Fibroblast of peridontal ligament (primary cell): ENCODE data around the gene ATP6V0A4.
"Not testable (repeated sequence)": the region's sequence is repeated elsewhere in the genome, so short reads cannot be mapped to it uniquely, and the experiment has no call there.

Experiments
- DNase-seq: peaks from one replicate; pipeline ENCODE4 v3.0.0-alpha.2; 2010; ENCODE audit errors: extremely low read depth

Gene ATP6V0A4

DNA sequence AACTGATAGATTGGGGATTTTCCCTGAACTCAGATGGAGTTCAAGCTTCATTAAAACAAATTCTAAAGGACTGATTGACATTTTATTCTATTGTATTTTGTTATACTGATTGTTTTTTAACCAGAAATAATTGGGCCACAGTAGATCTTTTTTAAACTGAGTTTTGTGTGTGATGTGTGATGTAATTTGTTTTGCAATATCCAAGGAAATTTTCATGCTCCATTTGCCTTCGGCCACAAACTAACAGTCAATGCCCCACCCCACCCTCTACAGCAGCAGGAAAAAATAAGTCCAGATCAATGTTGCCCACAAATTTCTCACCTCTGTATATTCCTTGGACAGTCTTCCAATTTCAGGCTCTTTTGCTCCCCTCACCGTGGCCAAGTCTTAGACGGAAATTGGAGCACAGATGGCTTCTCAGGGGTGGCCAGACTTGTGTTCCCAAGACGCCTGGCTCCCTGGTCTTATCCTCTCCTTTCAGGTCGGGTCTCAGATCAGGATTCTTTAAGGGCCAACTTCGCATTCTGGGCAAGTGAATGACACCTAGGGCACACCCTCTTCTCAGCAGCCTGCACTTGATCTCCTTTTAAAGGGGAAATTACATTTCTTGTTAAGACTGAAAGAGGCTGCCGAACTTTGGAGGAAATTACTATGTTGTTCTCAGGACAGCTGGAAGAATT is 97.0 kb downstream of the ATP6V0A4 start, which contains the start of gene SVOPL:
SVOPL (minus strand) TSS at position 506 of the 680 bp plus-strand sequence. CDS start 22,317 bp downstream, outside the sequence.
- DNase-seq, result no peak

DNA sequence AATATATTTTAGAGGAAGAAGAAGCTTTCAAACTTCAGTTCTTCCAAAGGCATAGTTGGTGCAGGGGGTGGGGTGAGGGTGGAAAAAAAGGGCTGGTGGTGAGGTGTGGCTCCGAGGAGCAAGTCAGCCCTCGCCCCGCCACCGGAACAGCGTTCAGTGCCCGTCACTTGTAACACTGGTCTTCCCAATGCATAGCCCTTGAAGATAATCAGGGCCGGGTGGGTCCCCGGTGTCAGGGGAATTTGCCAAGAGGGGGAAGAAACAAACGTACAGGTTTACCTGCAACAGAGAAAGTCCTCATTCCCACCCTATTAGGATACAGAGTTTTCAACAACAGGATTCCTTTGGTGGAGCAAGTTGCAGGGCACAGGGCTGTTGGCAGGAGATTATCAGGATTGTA is 98.3 kb downstream of the ATP6V0A4 start:
- no peak for DNase-seq

DNA sequence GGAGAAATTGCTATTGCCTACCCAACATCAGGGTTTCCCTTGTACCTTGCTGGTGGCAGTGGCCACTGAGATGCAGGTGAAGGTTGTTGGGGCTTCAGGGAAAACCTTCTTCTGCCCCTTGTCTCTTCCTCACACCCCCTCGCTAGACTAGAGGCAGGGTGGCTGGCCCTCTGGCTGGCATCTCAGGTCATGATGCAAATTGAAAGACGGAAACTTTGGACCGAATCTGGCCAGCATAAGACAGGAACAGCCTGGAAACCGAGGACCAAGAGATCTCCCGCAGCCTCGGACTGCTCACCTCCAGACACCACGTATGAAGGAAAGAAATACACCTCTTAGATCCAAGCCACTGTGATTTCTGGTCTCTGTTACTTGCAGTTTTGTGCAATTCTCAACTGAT is 99.7 kb downstream of the ATP6V0A4 start:
- DNase-seq, result no peak

DNA sequence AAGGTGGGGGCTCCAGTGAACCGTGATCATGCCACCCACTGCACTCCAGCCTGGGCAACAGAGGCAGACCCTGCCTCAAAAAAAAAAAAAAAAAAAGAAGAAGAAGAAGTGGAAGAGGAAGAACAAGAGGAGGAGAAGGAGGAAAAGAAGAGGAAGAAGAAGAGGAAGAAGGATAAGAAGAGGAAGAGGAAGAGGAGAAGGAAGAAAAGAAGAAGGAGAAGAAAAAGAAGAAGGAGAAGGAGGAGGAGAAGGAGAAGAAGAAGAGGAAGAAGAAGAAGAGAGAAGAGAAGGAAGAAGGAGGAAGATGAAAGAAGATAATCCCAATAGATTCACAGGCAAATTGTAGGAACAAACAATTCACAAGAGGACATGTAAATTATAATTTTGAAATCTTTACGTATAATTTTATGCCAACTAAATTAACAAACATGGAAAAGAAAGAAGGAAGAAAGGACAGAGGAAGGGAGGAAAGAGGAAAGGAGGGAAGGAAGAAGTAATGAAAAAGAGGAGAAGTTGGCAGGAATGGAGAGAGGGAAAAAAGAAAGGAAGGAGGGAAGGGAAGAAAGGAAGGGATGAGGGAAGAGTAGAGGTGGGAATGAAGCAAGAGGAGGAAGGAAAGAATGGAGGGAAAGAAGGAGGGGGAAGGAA is 100.3 kb downstream of the ATP6V0A4 start:
- DNase-seq, result no peak

DNA sequence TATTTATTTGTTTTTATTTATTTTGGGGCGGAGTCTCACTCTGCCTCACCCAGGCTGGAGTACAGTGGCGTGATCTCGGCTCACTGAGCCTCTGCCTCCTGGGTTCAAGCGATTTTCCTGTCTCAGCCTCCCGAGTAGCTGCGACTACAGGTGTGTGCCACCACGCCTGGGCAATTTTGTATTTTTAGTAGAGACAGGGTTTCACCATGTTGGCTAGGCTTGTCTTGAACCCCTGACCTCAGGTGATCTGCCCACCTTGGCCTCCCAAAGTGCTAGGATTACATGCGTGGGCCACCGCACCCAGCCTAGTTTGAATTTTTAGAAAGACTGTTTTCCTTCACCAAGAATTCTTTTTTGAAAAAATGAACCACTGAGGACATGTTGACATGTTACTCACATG is 102.2 kb downstream of the ATP6V0A4 start:
- DNase-seq, result not testable (repeated sequence)

DNA sequence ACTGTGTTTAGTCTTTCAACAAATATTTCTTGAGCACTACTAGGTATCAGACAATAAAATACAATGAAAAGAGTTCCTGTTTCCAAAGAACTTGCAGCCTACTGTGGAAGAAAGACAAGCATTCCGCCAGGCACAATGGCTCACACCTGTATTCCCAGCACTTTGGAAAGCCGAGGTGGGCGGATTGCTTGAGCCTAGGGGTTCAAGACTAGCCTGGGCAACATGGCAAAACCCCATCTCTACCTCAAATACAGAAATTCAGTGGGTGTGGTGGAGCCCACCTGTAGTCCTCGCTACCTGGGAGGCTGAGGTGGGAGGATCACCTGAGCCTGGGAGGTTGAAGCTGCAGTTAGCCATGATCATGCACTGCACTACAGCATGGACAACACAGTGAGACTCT is 102.9 kb downstream of the ATP6V0A4 start:
- no peak for DNase-seq

DNA sequence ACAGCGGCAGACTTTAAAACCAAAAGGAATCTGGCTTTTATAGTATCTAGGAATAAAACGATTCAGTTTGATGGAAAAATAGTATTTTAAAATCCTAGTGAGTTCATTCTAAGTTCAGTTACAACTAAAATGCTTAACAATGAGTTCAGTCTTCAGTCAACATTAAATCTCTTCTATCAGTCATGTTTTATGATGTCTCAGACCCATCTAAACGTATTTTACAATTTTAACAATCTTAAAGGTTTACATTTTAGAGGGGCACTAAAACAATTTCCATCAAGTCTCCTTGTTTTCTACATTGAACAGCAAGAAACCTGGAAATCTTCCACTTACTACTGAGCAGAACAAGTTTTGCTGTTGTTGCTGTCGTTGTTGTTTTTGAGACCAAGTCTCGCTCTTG is 106.8 kb downstream of the ATP6V0A4 start:
- no peak for DNase-seq

DNA sequence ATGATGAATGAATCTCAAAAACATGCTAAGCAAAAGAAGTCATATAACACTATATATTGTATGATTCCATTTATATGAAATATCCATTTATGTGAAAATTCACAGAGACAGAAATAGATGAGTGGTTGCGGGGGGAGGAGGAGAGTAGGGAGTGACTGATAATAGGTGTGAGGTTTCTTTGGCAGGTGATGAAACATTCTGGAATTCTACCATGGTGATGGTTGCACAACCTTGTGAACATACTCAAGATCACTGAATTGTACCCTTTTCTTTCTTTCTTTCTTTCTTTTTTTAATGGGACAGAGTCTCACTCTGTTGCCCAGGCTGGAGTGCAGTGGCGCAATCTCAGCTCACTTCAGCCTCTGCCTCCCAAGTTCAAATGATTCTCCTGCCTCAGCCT is 107.5 kb downstream of the ATP6V0A4 start:
- DNase-seq, result no peak

DNA sequence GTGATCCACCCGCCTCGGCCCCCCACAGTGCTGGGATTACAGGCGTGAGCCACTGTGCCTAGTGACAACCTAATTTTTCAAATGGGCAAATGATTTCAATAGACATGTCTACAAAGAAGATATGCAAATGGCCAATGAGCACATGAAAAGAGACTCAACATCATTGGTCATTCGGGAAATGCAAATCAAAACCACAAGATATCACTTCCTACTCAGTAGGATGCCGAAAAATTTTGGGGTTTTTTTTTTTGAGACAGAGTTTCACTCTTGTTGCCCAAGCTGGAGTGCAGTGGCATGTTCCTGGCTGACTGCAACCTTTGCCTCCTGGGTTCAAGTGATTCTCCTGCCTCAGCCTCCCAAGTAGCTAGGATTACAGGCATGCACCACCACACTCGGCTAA is 110.0 kb downstream of the ATP6V0A4 start:
- DNase-seq, result not testable (repeated sequence)

DNA sequence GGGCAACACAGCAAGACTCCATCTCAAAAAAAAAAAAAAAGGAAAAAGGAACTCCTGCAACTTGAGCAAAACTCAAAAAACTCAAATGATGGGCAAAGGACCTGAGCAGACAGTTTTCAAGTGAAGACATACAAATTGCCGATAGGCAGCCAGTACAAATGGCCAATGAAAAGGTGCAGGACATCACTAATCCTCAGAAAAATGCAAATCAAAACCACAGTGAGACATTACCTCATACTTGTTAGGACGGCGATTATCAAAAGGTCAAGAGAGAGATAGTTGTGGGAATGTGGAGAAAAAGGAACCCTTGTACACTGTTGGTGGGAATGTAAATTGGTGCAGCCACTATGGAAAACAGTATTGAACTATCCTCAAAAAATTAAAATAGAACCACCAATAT is 113.7 kb downstream of the ATP6V0A4 start:
- DNase-seq, result no peak

DNA sequence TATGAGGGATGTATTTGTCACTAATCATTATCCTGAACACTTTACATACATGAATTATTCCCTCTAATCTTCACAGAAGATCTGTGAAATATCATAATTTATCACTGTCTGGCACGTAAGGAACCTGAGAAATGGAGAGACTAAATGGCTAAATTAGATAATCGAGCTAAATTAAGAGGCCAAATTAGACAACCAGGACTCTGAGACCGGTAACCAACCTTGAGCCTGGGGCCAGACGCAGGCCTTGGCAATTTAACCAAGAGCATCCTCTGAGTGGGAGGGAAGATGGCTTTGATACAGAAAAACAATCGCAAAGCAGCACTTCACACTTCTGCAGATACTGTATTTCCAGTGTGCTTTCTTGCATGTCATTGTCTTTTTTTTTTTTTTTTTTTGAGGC is 118.2 kb downstream of the ATP6V0A4 start:
- DNase-seq, result no peak

DNA sequence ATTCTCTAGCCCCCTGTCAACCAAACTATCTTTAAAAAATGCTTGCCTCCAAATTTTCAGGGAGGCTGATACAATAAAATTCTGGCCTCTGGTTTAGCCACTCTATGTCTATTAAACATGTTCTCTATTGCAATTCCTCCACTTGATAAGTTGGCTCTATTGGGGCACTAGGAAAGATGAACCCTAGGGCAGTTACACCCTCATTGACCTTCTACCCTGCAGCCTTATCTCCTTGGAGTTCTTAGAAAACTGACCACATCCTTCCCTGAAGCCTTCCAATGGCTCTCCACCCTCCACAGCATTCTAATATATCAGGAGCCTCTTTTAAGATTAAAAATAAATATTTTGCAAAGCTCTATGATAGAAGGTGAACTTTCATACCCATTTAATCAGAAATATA is 127.4 kb downstream of the ATP6V0A4 start:
- DNase-seq, result no peak

DNA sequence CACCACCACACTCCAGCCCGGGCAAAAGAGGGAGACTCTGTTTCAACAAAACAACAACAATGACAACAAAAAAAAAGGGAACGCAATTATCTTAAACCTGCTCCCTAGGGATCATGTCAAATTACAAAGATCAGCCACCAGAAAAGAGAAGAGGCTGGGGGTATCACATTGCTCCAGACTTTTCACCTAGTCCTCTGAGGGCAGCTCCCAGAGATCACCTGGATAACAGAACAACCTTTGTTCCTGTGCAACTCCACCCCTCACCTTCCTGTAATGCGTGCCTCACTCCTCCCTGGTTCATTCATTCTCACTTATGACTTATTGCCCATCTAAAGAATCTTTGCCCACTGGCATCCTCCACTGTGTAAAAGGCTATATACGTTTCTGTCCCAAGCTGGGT is 128.6 kb downstream of the ATP6V0A4 start:
- no peak for DNase-seq

DNA sequence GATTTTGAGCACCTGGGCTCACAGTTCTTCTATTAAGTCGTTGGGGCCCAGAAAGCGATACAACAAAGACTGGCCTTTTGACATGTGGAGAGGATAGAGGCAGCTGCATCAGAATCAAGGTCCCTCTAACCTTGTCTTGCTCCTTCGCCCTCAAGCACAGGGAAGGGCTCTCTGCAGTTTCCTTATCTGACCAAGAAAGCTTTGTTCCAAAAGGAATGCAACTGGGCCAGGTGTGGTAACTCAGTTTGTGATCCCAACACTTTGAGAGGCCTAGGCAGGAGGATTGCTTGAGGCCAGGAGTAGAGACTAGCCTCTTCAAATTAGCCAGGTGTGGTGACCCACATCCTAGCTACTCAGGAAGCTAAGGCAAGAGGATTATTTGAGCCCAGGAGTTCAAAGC is 129.1 kb downstream of the ATP6V0A4 start:
- DNase-seq, result no peak

DNA sequence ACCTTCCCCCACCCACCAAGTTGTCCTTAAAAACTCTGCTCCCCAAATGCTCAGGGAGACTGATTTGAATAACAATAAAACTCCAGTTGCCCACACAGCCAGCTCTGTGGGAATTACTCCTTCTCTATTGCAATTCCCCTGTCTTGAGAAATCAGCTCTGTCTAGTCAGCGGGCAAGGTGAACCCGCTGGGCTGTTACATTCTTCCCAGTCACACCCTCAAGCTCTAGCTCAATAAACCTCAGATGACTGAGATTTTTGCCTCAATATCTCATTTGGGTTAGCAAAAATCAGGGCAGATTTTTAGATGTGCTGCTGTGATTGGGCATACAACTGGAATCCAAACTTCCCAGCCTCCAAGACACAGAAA is 129.8 kb downstream of the ATP6V0A4 start:
- no peak for DNase-seq

DNA sequence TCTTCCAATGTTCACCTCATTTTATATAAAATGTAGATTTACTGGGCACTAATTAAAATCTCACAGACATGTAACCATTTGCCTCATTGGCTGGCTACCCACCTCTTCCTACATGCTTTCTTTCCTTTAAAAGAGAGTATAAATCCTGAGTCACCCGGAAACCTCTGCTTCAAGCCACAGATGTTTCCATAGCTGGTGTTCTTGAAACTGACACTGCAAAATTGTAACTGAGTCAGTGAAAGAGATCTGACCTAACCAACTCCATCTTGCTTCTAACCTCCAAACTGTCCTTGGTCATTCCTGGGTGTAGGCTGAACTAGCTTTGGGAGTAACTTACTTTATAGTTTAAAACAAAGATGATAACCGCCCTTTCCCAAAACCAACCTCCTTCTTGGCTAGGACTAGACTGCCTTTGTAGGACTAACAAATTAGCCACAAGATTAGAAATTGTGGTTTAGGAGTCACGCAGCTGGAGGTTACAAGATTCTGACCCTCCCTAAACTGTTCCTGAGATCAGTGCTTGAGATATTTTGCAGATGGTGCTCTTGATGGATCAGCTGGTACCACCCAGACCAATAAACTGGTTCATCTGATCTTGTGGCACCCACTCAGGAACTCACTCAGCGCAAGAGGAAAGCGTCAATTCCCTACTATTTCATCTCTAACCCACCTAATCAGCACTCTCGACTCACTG is 130.3 kb downstream of the ATP6V0A4 start:
- no peak for DNase-seq

DNA sequence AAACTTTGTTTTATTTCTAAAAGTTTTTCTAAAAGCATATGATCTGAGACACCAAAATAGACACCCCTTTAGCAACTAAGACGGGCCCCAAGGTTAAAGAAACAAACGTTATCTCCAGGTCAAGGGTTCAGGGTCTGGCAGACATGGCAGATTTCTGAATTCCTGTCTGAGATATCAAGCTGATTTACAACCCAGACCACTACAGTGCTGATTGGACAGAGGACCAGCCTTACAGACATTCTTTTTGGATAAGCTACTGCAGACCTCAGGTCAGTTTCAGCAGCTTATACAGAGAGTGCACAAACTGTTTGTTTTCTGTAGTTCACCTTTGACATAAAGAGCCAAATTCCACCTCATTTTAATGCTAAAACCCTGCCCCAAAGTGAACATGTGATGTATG is 131.6 kb downstream of the ATP6V0A4 start:
- no peak for DNase-seq

DNA sequence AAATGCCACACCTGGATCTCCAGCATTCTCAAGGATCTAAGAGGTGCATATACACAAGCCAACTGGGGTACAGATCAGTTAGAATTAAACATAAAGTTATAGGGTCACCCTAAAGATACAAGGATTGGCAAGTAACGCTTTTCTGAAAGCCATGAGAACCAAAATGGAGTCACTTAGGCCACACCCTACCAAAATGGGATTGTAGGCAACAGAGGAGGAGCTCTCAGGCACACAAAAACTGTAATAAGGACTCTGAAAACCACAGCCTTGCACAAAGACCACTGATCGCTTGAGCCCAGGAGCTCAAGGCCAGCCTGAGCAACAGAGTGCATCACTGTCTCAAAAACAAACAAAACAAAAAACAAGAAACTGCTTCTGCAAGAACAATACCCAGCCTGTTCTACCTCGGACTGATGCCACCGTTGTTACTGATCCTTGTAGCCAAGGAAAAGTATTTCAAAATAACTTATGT is 132.3 kb downstream of the ATP6V0A4 start:
- no peak for DNase-seq

DNA sequence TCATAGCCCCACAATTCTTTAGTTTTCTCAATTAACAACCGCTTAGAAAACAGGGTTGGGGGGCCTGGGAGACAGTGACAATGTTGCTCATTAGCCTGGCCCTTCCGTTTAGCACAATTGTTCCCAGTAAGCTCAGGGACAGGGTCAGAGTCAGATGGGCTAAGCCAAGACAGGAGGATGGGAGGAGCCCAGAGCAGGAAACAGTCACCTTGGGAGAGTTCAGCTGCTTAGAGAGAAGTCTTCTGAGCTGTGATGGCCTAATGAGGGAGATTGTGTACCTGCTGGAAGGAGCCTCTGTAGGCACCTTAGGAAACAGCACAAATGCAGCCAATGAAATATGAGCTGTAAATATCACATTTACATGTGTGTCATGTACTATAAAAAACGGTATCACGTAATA is 132.7 kb downstream of the ATP6V0A4 start:
- DNase-seq, result no peak

DNA sequence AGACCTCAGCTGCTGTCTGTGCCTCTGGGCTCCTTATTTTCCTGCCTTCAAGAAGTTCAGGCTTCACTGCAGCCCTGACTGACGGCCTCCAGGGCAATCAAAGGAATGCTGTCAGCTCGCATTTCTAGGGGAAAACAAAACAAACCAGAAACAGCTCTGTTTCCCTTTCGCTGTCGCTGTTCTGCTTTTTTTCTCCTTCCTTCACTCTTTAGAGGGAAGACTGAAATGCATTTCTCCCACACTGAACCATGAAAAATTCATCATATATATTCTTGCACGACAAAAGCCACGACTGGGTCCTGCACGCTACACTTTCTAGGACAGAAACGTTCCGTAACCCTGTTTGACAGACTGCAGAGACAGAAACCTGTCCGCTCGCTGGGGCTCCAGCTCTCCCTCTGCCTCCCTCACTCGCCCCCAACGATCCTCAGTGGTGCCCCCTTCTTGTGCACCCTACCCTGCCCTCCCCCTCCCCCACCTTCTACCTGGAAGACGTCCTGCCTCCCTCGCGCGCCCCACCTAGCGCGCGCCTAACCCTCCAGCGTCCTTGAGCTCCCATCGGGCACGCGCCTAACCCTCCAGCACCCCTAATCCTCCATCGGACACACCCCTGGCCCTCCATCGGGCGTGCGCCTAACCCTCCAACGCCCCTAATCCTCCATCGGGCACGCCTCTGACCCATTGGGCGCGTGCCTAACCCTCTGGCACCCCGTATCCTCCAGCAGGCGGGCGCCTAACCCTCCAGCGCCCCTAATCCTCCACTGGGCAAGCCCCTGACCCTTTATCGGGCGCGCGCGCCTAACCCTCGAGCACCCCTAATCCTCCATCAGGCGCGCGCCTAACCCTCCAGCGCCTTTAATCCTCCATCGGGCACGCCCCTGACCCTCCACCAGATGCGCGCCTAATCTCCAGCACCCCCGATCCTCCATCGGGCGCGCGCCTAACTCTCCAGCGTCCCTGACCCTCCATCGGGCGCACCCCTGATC is 134.0 kb downstream of the ATP6V0A4 start:
- peak; percentile 7 for DNase-seq

DNA sequence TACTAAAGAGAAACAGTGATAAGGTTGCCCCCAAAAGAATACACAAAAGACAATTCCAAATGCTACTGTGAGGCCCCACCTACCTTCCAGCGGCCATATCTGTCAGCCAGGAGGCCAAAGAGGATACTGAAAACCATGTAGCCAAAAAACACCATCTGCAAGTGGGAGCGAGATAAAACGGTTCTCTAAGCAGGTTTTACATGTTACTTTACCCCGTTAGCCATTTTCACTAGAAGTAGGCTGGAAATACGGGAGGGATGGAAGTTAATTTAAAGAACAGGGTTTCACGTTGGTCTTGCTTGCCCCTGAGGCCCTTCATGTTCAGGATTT is 135.0 kb downstream of the ATP6V0A4 start:
- DNase-seq, result no peak
